Endothelial cell of umbilical vein (primary cell): ENCODE measurements around the gene CNGB1. TPM values are rescaled to one million over a fixed set of nuclear protein-coding genes. Genes with fewer than 3 reads are reported as not detected.

Experiments used
- BruUV-seq: library from RNA; stranded (reverse); fragments of 400-500 nt; replicated peaks from 2 replicates; lab custom pipeline; 2021; lab: Mats Ljungman, UMichigan
- CTCF ChIA-PET: fragments of 300-600, 350-600 bp; sonication (Branson Sonifier 250); formaldehyde crosslinking; loops from one replicate; lab custom pipeline; 2021; ENCODE audit warnings: antibody characterized with exemption, inconsistent platforms; lab: Charles Lee
- POLR2A ChIA-PET: fragments of 300-600, 350-600 bp; sonication (Branson Sonifier 250); formaldehyde crosslinking; loops from one replicate; lab custom pipeline; 2021; ENCODE audit warnings: antibody characterized with exemption, inconsistent platforms; lab: Charles Lee
- DNase-seq: peaks from one replicate; pipeline ENCODE4 v3.0.0-alpha.2; 2011; ENCODE audit warnings: low read depth, low spot score
- FAIRE-seq: peaks from 2 replicates; lab custom pipeline; 2011; peaks lifted over from hg19 to GRCh38; lab: Jason Lieb, UNC
- H2AFZ ChIP-seq: 2 replicates; pipeline ENCODE4 v1.6.0; 2012; ENCODE audit warnings: low read depth, low read length, control low read depth, inconsistent platforms
- H3K27ac ChIP-seq: 2 replicates; pipeline ENCODE4 v1.5.1; 2011; ENCODE audit warnings: low read depth, mild to moderate bottlenecking, control low read depth, low read length, moderate library complexity; ENCODE audit not compliant: insufficient read depth
- H3K27me3 ChIP-seq, 2 experiments: 2 replicates each; pipeline versions ENCODE4 v1.6.0 to v1.6.1; 2011; ENCODE audit warnings: low read length in 2 of 2, mixed read lengths in 1 of 2; ENCODE audit not compliant: control insufficient read depth in 2 of 2, insufficient read depth in 2 of 2
- H3K36me3 ChIP-seq, 2 experiments: 2 replicates in 1 of 2; 3 replicates in 1 of 2; pipeline ENCODE4 v1.5.1; 2011; ENCODE audit warnings: low read length in 2 of 2, mild to moderate bottlenecking in 1 of 2, moderate library complexity in 1 of 2; ENCODE audit not compliant: control insufficient read depth in 2 of 2, insufficient read depth in 2 of 2; ENCODE audit errors: extremely low read depth in 1 of 2
- H3K4me1 ChIP-seq: 3 replicates; pipeline ENCODE4 v1.5.1; 2011; ENCODE audit warnings: mild to moderate bottlenecking, low read length; ENCODE audit not compliant: control insufficient read depth, insufficient read depth; ENCODE audit errors: extremely low read depth
- H3K4me2 ChIP-seq: 2 replicates; pipeline ENCODE4 v1.6.1; 2011; ENCODE audit warnings: low read length, control low read depth, mixed read lengths; ENCODE audit not compliant: insufficient read depth
- H3K4me3 ChIP-seq, 3 experiments: fragments of 200-600 bp in 1 of 3; sonication (generic), shearing (Covaris generic) in 1 of 3; replicated peaks in 1 of 3; 2 replicates each; pipeline ENCODE4 v1.5.1; 2011 to 2016; ENCODE audit warnings: control low read depth in 3 of 3, low read length in 3 of 3, mild to moderate bottlenecking in 2 of 3, inconsistent platforms in 1 of 3, low read depth in 1 of 3, moderate library complexity in 1 of 3; ENCODE audit not compliant: insufficient read depth in 1 of 3
- H3K79me2 ChIP-seq: 2 replicates; pipeline ENCODE4 v1.6.0; 2012; ENCODE audit warnings: low read length, inconsistent platforms; ENCODE audit not compliant: control insufficient read depth, insufficient read depth
- H3K9ac ChIP-seq: replicated peaks from 2 replicates; pipeline ENCODE3; 2011; ENCODE audit warnings: low read length, control low read depth; ENCODE audit not compliant: insufficient read depth; ENCODE audit errors: extremely low read depth
- H3K9me1 ChIP-seq: replicated peaks from 3 replicates; pipeline ENCODE4 v1.6.0; 2011; ENCODE audit warnings: mild to moderate bottlenecking, low read length; ENCODE audit not compliant: control insufficient read depth, insufficient read depth; ENCODE audit errors: extremely low read depth
- H3K9me3 ChIP-seq: replicated peaks from 2 replicates; pipeline ENCODE4 v1.5.1; 2012; ENCODE audit warnings: low read length, inconsistent platforms; ENCODE audit not compliant: control insufficient read depth, insufficient read depth
- H4K20me1 ChIP-seq: replicated peaks from 2 replicates; pipeline ENCODE3; 2011; ENCODE audit warnings: mild to moderate bottlenecking, low read length; ENCODE audit not compliant: control insufficient read depth, insufficient read depth; ENCODE audit errors: extremely low read depth
- EZH2 ChIP-seq: IDR thresholded peaks from 2 replicates; pipeline ENCODE4 v1.6.1; 2012; ENCODE audit warnings: borderline replicate concordance, low read depth, mild to moderate bottlenecking, moderate library complexity, low read length, inconsistent platforms; ENCODE audit not compliant: severe bottlenecking
- FOS ChIP-seq: IDR thresholded peaks from 2 replicates; pipeline ENCODE4 v1.6.1; 2011; ENCODE audit warnings: mild to moderate bottlenecking, low read length, moderate library complexity, borderline replicate concordance; ENCODE audit not compliant: insufficient read depth
- GATA2 ChIP-seq: IDR thresholded peaks from 2 replicates; pipeline ENCODE4 v1.7.0; 2011; ENCODE audit warnings: low read depth, mild to moderate bottlenecking, moderate library complexity, mixed read lengths, low read length; ENCODE audit not compliant: insufficient read length, insufficient read depth
- JUN ChIP-seq: IDR thresholded peaks from 2 replicates; pipeline ENCODE4 v1.6.1; 2011; ENCODE audit warnings: borderline replicate concordance, low read depth; ENCODE audit not compliant: insufficient read length, insufficient read depth
- MYC ChIP-seq: IDR thresholded peaks from one replicate; pipeline ENCODE4 v1.6.1; 2011; ENCODE audit warnings: mild to moderate bottlenecking, low read depth, low read length
- POLR2A ChIP-seq: IDR thresholded peaks from 2 replicates; pipeline ENCODE4 v1.6.1; 2012; ENCODE audit warnings: low read depth, mild to moderate bottlenecking, control low read depth, low read length
- POLR2AphosphoS5 ChIP-seq: IDR thresholded peaks from 2 replicates; pipeline ENCODE4 v1.6.1; 2012; ENCODE audit warnings: low read depth, mild to moderate bottlenecking, control low read depth, low read length, moderate library complexity; ENCODE audit not compliant: insufficient read depth
- dilution Hi-C: fragments of 300-500 bp; cut with MboI; formaldehyde crosslinking; loops from one replicate; pipeline ENCODE4 v1.15.0; 2019; ENCODE audit warnings: low sequenced_read_pairs; ENCODE audit not compliant: extremely low pct_ligation_motif_present
- intact Hi-C: fragments of 100-400 bp; cut with micrococcal nuclease; formaldehyde crosslinking; loops from one replicate; pipeline ENCODE4 v1.10.0; 2022
- polyA plus RNA-seq, 4 experiments: library from polyadenylated mRNA; depleted of rRNA in 3 of 4; stranded (reverse) in 3 of 4; unstranded in 1 of 4; fragments of >200 nt; gene quantifications; 2 replicates each; pipeline versions ENCODE4 v1.2.1 to v1.2.3, GENCODE V29; 2011 to 2012; ENCODE audit warnings: missing spikeins in 1 of 4
- total RNA-seq: library from RNA; stranded (reverse); gene quantifications from 2 replicates; pipeline ENCODE4 v1.2.3, GENCODE V29; 2021
- TF ChIP-seq, protein P1 (sequence below): IDR thresholded peaks from 2 replicates; pipeline ENCODE4 v1.6.1; 2011; ENCODE audit not compliant: insufficient read depth, insufficient read length
- TF ChIP-seq, protein P2 (sequence below), 2 donors: IDR thresholded peaks; 1 replicate in 1 of 2; 2 replicates in 1 of 2; pipeline ENCODE4 v1.5.1; 2011; ENCODE audit warnings: low read length in 2 of 2, mild to moderate bottlenecking in 2 of 2, moderate library complexity in 2 of 2, control low read depth in 1 of 2, inconsistent platforms in 1 of 2, low read depth in 1 of 2; ENCODE audit not compliant: insufficient read depth in 1 of 2; ENCODE audit errors: extremely low read depth in 1 of 2

The CNGB1 gene
- total and polyA plus RNA-seq, 2 donors (not counting 3 experiments of a cell fraction or from before 2014, with no cell fraction given), result not detected

GRCh38 chr16:57948027-57948426 is 22.9 kb downstream of the CNGB1 start:
- Histone ChIP-seq H4K20me1 (no peaks in the 10 kb centered on the region), H3K4me1 (no peaks in the 10 kb centered on the region), H2AFZ (no peak overlapping the region), H3K9me1 (no peaks in the 10 kb centered on the region), H3K27ac (no peak overlapping the region), H3K4me2 (no peak overlapping the region), H3K9ac (no peak overlapping the region), H3K9me3 (no peaks in the 10 kb centered on the region), H3K4me3 (no peak overlapping the region), H3K79me2 (no peaks in the 10 kb centered on the region), H3K36me3 (no peaks in the 10 kb centered on the region), H3K27me3 (no peaks in the 10 kb centered on the region)
- intact Hi-C loops, result no loop called here
- dilution Hi-C loops, result no loop called here
- no TSS peak for BruUV-seq
- ChIA-PET CTCF (no interaction called here), POLR2A (no interaction called here)
- no peak for FAIRE-seq
- TF ChIP-seq JUN, result no peak
- no peak for TF ChIP-seq EZH2
- no peak for TF ChIP-seq POLR2A
- TF ChIP-seq, protein P1, sequence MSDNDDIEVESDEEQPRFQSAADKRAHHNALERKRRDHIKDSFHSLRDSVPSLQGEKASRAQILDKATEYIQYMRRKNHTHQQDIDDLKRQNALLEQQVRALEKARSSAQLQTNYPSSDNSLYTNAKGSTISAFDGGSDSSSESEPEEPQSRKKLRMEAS, result no peak
- TF ChIP-seq MYC, result no peak
- TF ChIP-seq, protein P2, sequence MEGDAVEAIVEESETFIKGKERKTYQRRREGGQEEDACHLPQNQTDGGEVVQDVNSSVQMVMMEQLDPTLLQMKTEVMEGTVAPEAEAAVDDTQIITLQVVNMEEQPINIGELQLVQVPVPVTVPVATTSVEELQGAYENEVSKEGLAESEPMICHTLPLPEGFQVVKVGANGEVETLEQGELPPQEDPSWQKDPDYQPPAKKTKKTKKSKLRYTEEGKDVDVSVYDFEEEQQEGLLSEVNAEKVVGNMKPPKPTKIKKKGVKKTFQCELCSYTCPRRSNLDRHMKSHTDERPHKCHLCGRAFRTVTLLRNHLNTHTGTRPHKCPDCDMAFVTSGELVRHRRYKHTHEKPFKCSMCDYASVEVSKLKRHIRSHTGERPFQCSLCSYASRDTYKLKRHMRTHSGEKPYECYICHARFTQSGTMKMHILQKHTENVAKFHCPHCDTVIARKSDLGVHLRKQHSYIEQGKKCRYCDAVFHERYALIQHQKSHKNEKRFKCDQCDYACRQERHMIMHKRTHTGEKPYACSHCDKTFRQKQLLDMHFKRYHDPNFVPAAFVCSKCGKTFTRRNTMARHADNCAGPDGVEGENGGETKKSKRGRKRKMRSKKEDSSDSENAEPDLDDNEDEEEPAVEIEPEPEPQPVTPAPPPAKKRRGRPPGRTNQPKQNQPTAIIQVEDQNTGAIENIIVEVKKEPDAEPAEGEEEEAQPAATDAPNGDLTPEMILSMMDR (IDR thresholded peaks at IDR 0.05; ENCODE audit: extremely low read depth in 1 of 2, insufficient read depth in 1 of 2, low read depth in 1 of 2, low read length in 2 of 2), result no peak
- TF ChIP-seq GATA2, result no peak
- TF ChIP-seq FOS, result no peak
- TF ChIP-seq POLR2AphosphoS5, result no peak
- no peak for DNase-seq
